Fibroblast of mammary gland (primary cell): Measurements from ENCODE around the gene FAT4.

Experiments used
- DNase-seq: peaks from one replicate; pipeline ENCODE4 v3.0.0-alpha.2; 2010; ENCODE audit warnings: low read depth
- H3K4me3 ChIP-seq: 2 replicates; pipeline ENCODE4 v1.5.1; 2011; ENCODE audit warnings: low read depth, mild to moderate bottlenecking, low read length, moderate library complexity; ENCODE audit not compliant: control insufficient read depth
- TF ChIP-seq, protein P1 (sequence below): conservative IDR thresholded peaks from 2 replicates; pipeline ENCODE4 v1.5.1; 2011; ENCODE audit warnings: low read depth, low read length, inconsistent platforms; ENCODE audit not compliant: control insufficient read depth, insufficient read depth

Gene FAT4, protein sequence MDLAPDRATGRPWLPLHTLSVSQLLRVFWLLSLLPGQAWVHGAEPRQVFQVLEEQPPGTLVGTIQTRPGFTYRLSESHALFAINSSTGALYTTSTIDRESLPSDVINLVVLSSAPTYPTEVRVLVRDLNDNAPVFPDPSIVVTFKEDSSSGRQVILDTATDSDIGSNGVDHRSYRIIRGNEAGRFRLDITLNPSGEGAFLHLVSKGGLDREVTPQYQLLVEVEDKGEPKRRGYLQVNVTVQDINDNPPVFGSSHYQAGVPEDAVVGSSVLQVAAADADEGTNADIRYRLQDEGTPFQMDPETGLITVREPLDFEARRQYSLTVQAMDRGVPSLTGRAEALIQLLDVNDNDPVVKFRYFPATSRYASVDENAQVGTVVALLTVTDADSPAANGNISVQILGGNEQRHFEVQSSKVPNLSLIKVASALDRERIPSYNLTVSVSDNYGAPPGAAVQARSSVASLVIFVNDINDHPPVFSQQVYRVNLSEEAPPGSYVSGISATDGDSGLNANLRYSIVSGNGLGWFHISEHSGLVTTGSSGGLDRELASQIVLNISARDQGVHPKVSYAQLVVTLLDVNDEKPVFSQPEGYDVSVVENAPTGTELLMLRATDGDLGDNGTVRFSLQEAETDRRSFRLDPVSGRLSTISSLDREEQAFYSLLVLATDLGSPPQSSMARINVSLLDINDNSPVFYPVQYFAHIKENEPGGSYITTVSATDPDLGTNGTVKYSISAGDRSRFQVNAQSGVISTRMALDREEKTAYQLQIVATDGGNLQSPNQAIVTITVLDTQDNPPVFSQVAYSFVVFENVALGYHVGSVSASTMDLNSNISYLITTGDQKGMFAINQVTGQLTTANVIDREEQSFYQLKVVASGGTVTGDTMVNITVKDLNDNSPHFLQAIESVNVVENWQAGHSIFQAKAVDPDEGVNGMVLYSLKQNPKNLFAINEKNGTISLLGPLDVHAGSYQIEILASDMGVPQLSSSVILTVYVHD (N-terminal part only)

DNA sequence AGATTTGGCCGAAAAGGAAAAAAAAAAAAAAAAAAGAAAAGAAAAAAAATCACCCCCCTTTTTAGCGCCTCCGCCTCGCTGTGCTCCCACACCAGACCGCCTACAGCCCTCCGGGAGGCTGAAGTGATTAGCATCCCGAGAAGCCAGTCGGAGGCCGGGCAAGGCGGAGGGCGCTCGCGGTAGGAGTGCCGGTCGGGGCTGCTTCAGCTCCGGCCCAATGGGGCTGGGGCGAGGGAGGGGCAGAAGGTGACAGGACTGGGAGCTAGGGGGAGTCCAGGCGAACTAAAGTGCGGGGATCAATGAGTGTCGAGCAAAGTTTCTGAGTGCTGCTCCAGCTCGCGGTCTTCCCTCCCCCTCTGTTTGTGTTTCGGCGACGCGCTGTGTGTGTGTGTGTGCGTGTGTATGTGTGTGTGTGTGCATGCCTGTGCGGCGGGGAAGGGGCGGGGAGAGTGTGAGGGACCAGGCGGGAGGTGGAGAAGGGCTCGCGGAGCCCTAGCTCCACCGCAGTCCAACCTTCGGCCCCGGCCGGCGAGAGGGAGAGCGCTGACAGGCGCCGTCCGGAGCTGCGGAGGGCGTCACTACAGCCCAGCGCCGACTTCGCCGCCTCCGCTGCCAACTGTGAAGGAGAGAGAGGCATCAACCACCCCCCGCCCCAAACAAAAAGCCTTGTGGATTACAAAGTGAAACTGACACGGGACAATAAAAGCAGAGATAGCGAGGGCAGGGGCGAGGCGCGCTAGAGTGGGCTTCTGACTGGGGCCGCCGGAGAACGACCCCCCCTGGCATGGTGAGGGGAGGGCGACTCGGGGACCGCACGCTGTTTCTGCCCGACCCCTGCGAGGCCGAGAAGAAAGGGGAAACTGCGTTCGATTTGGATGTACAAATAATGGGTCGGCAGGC lies at the start of gene FAT4:
TSS of gene FAT4 (plus strand) at position 280 of the 900 bp plus-strand sequence. CDS start 1,457 bp downstream, outside the sequence.
- TF ChIP-seq, protein P1, sequence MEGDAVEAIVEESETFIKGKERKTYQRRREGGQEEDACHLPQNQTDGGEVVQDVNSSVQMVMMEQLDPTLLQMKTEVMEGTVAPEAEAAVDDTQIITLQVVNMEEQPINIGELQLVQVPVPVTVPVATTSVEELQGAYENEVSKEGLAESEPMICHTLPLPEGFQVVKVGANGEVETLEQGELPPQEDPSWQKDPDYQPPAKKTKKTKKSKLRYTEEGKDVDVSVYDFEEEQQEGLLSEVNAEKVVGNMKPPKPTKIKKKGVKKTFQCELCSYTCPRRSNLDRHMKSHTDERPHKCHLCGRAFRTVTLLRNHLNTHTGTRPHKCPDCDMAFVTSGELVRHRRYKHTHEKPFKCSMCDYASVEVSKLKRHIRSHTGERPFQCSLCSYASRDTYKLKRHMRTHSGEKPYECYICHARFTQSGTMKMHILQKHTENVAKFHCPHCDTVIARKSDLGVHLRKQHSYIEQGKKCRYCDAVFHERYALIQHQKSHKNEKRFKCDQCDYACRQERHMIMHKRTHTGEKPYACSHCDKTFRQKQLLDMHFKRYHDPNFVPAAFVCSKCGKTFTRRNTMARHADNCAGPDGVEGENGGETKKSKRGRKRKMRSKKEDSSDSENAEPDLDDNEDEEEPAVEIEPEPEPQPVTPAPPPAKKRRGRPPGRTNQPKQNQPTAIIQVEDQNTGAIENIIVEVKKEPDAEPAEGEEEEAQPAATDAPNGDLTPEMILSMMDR: no peak
- DNase-seq: peak; percentile 97
- peak within 1 kb of the TSS; percentile 88 for H3K4me3 ChIP-seq

DNA sequence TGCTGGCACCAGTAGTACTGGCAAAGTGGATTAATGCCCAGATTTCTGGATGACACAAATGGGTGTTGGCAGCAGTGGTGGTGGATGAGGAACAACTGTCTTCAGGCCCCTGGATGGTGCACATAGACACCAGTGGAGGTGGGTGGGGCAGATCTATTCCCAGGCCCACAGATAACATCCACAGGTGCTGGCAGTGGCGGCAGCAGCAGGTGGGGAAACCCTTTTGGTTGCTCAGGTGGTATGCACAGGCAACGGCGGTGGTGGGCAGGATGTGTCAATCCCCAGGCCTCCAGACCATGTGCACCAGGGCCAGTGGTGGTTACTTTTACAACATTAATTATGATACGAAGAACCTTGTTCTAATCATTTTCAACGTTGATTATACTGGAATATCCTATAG lies 48.9 kb upstream of the FAT4 start:
- H3K4me3 ChIP-seq: no peak overlapping the region
- TF ChIP-seq, protein P1: no peak
- no peak for DNase-seq

DNA sequence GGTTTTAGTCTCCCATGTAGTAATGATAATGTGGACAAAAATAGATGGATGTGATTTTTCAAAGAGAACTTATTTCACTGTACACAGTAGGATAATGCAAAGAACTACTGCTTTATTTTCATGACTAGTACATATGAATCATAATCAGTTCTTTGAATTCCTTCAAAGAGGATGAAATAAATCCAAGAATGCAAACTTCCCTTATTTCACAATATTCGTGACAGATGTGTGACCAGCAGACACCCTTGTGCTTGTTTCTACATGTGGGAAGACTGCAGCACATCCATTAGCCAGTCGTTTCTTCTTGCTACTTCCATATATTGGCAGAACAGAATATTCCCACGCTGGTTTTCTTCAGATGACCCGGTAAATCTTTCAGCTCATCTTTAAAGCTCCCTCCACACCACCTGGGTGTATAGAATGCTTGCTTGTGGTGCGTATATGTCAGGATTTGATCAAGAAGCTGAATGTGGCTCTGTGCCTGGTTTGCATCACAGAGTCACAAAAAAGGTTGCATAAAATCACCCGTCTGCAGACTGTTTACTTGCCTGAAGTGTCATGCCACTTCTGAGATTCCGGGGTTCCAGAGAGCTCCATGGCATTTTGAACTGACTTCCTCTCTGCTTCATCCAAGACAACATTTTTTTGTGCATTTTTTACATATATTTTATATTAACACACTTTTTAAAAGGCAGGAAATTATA lies 47.7 kb upstream of the FAT4 start:
- TF ChIP-seq, protein P1: no peak
- H3K4me3 ChIP-seq: no peak overlapping the region
- DNase-seq: peak; percentile 87

DNA sequence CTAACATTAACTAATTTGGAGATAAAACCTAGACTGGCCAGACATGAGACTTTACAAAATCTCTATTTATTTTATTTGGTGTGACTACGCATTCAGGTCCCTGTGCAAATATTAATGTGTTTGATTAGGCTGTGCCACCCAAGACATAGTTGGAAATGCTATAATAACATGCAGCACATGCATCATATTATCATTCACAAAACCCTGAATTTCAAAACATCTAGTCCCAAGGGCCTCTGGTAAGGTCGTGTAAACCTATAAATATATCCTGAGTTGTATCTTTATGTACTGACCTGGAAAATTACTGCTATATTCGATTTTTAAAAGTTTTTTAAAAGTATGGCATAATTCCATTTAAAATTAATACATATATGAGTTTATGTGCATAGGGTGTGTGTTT lies 47.1 kb upstream of the FAT4 start:
- DNase-seq: no peak
- no peak overlapping the region for H3K4me3 ChIP-seq

DNA sequence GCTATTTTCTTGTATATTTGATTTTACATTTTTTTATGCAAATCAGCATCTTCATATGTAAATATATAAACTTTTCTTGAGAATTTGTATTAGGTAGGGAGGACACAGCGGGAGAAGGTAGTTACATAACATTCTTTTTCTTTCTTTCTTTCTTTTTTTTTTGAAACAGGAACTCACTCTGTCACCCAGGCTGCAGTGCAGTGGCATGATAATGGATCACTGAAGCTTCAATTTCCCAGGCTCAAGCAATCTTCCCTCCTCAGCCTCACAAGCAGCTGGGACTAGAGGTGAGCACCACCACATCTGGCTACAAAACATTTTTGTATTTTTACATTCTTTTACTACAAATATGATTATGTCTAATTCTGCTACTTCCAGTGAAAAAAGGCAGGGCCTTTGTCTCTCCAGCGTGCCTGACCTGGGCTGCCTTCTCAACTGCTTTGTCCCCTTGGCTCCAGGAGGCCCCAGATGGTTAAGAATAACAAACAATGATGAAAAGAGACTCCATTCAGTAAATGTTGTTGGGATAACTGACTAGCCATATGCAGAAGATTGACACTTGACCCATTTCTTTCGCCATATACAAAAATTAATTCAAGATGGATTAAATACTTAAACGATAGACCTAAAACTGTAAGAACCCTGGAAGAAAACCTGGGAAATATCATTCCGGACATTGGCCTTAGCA lies 46.5 kb upstream of the FAT4 start:
- no peak overlapping the region for H3K4me3 ChIP-seq
- no peak for DNase-seq
- TF ChIP-seq, protein P1: no peak

More for the DNA sequence above, 47.1 kb upstream of the FAT4 start:
- TF ChIP-seq, protein P1: no peak
